Measurements from ENCODE around the gene ZNF280D. TPM values are rescaled to one million over a fixed set of nuclear protein-coding genes. Genes with fewer than 3 reads are reported as not detected.
"Not testable (repeated sequence)": the region's sequence is repeated elsewhere in the genome, so short reads cannot be mapped to it uniquely, and the experiment has no call there.

Gene ZNF280D
- total RNA-seq, 1 donor from 2014 or later, result 36.8 TPM

DNA sequence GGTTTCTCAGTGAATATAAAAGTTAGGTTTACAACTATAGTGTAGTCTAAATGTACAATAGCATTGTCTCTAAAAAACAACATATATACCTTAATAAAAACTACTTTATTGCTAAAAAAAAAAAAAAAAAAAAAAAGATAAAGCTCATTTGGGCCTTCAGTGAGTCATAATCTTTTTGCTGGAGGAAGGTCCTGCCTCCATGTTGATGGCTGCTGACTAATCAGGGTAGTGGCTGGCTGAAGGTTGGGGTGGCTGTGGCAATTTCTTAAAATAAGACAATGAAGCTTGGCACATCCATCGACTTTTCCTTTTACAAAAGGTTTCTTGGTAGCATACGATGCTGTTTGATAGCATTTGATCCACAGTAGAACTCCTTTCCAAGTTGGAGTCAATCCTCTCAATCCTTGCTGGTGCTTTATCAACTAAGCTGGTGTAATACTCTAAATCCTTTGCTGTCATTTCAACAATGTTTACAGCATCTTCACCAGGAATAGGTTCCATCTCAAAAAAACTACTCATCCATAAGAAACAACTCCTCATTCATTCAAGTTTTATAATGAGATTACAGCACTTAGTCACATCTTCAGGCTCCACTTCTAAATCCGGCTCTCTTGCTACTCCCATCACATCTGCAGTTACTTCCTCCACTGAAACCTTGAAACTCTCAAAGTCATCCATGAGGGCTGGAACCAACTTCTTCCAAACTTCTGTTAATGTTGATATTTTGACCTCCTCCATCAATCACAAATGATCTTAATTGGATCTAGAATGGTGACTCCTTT, 13.3 kb downstream of the ZNF280D start:
- intact Hi-C loops (cut with micrococcal nuclease), result no loop called here

GRCh38 chr15:56719021-56719612, 14.2 kb downstream of the ZNF280D start:
- intact Hi-C loops (cut with micrococcal nuclease), result no loop called here

DNA sequence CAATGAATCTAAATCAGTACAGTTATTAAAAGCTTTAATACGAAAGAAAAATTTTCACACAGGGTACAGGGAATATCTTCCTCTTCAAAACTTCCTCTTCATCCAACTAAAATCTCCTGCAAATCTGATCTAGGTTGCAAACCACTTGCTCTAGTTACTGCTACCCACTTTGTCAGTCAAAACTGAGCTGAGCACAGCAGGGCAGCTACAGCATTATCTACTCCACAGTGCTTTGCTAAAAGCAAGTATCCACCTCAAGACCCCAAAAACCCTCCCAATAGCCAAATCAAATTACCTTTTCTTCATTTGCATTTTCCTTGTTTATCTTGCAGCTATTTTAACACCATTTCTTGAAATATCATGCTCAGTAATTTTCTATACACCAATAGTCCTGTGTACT, 14.7 kb downstream of the ZNF280D start:
- intact Hi-C loops (cut with micrococcal nuclease), result no loop called here

DNA sequence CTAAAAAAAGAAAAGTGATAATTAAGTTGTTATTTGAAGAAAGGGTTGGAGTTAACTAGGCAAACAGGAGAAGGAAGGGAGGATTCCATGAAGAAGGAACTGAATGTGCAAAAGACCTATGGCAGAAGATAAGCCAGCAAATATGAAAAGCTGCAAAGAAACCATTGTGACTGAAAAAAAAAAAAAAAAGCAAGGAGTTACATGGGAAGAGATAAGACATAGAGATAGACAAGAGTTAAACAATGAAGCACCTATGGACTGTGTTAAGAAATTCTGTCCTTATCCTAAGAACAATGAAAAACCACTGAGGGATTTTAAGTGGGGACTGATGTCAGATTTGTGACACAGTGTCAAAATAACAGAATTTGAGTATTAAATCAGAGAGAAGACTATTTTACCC, 17.0 kb downstream of the ZNF280D start:
- intact Hi-C loops (cut with micrococcal nuclease), result no loop called here

DNA sequence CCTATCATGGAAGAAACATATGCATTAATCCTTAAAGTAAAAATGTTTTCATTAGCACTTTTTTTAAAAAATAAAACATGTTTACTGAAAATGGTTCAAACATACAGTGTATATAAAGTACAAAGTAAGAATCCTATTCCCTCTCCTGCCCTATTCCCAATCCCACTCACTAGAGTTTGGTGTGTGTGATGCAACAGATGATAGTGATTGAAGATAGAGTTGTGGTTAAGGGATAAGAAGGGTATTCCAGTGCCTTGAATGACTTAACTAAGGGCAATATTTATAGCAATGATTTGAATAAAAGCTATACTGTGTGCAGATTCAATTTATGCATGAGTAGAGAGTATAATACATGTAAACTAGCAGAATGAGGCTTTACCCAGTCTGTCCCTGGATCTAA, 18.1 kb downstream of the ZNF280D start:
- intact Hi-C loops (cut with micrococcal nuclease), result no loop called here

- intact Hi-C loops (cut with micrococcal nuclease), result not testable (repeated sequence)
Observed at GRCh38 chr15:56709502-56709901, 23.8 kb downstream of the ZNF280D start.

GRCh38 chr15:56699743-56700142, 33.6 kb downstream of the ZNF280D start:
- intact Hi-C loops (cut with micrococcal nuclease), result no loop called here

- intact Hi-C loops (cut with micrococcal nuclease), result no loop called here
Observed at GRCh38 chr15:56698270-56698669, 35.0 kb downstream of the ZNF280D start.

GRCh38 chr15:56693761-56694160, 39.5 kb downstream of the ZNF280D start:
- intact Hi-C loops (cut with micrococcal nuclease), result no loop called here

DNA sequence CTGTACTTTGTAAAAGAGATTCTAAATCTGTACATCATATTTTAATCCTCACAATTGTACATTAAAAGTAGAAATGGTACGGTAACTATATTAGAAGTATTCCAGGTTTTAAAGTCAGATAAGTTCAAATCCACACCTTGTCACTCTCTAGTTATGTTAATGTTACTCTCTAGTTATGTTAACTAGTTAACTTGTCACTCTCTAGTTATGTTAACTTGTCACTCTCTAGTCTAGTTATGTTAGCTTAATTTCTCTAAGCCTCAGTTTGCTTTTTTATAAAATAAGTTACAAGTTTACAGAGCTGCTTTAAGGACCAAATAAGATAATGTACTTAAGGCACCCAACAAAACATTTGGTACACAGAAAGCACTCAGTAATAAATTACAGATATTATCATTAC, 42.6 kb downstream of the ZNF280D start:
- intact Hi-C loops (cut with micrococcal nuclease), result no loop called here

DNA sequence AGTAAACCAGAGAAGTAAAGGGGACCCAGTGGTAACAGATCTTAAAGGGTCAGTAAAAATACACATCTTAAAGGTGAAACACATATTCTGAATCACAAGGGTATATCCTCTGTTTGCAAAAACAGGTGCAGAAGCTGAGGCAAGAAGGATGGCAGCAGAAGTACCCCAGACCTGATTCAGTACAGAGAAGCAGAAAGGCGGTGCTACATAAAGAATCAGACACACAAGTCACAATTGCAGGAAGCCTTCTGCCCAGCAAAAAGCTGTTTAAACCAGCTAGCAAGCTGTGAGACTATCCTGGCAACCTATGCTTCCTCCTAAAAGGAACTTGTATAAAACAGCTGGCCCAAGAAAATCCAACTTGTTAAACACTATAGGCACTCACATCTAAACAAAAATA, 49.4 kb downstream of the ZNF280D start:
- intact Hi-C loops (cut with micrococcal nuclease), result no loop called here

DNA sequence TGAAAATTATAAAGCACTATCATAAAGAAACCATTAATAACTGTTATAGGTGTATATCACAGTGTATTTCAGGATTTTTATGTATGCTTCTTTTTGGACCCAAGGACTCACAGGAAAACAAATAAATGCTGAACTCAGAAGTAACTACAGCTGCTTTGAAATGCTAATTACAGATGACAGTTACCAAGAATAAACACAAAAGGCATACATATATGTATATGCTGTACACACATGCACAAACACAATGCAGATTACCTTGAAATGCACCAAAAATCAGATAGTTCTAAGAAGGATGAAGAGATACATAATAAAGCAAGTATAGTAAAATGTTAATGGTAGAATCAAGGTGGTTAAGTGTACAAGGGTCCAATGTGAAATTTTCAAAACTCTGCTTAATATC, 52.2 kb downstream of the ZNF280D start:
- intact Hi-C loops (cut with micrococcal nuclease), result no loop called here

DNA sequence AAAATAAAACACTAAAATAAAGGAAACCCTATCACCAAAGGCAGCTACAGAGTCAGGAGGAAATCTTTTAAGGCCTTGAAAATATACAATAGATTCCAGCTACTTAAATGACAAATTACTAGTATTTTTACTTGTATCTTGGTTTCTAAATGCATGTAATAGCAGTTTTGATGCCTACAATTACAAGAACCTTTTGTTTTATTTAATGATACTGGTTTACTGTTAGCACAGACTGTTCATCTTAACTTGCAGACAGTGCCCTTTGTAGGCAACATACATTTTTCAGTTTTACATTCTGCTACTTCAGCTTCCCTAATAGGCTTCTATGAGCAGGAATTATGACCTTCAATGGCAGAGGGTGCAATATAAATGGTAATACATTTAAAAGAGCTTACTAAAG, 54.1 kb downstream of the ZNF280D start:
- intact Hi-C loops (cut with micrococcal nuclease), result no loop called here

- intact Hi-C loops (cut with micrococcal nuclease), result no loop called here
Observed at GRCh38 chr15:56678571-56678970, 54.7 kb downstream of the ZNF280D start.

- intact Hi-C loops (cut with micrococcal nuclease), result no loop called here
Observed at GRCh38 chr15:56677271-56677670, 56.0 kb downstream of the ZNF280D start.

DNA sequence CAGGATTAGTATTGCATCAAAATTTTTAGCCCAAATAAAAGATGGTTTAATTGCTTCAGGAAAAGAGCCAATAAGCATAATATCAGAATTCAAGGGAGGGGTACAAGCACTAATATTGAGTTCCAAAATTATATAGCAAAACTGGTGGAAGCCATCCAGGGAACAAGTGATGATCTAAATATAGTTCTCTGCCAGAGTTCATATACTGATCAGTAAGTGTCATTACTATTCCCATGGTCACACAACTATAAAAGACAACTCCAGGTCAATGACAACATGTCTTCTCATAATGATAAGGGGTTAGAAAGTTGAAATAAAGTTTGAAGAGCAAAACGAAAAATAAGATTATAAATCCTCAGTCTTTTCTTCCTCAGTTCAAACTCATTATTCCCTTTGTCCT, 57.4 kb downstream of the ZNF280D start:
- intact Hi-C loops (cut with micrococcal nuclease), result no loop called here

DNA sequence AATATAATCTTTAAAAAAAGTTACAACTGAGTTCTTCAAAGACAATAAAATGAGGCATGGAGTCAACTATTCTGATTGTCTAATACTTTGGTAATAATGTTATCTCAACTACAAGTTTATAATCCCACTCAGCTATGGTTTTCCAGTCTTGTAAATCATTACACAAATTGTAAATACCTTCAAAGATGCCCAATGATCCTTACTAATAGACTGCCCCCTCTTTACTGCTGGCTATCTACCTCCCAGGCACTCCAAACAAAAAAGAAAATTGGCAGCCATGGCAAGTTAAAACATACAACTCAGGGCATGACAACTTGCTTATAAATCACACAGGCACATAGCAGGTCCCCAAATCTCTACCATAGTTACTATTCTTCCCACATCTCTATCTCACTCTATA, 58.5 kb downstream of the ZNF280D start:
- intact Hi-C loops (cut with micrococcal nuclease), result no loop called here

GRCh38 chr15:56672721-56673120, 60.6 kb downstream of the ZNF280D start:
- intact Hi-C loops (cut with micrococcal nuclease), result no loop called here

DNA sequence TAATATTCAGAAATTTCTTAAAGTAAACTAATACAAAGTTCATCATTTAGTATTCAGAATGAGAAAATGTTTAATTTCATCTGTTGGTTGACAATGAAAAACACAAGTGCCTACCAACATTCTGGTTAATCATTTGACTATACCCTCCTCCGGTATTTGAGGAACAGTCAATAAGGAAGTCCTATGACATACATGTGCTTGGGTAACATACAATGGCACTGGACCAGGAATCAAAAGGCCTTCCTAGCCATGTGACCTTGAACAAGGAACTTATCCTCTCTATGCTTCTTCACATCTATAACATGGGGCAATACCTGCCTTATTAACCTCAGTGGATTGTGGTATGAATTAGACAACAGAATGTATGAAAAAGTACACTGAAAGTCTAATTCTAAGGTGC, 65.8 kb downstream of the ZNF280D start:
- intact Hi-C loops (cut with micrococcal nuclease), result no loop called here

GRCh38 chr15:56660943-56661342, 72.4 kb downstream of the ZNF280D start:
- intact Hi-C loops (cut with micrococcal nuclease), result no loop called here

DNA sequence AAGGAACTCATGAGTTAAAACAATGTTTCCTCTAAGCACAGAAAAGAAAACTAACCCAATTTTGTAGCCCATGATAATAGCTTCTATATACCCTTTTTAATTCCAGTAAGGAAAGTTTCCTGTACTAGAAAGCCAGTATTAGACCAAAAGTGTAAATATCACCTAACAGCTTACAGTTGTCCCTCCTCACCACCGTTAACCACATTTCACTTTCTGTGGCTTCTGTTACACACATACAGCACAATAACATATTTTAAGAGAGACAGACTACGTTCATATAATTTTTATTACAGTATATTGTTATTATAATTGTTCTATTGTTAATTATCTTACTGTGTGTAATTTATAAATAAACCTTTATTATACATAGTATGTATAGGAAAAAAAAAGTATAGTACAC, 74.1 kb downstream of the ZNF280D start:
- intact Hi-C loops (cut with micrococcal nuclease), result no loop called here

DNA sequence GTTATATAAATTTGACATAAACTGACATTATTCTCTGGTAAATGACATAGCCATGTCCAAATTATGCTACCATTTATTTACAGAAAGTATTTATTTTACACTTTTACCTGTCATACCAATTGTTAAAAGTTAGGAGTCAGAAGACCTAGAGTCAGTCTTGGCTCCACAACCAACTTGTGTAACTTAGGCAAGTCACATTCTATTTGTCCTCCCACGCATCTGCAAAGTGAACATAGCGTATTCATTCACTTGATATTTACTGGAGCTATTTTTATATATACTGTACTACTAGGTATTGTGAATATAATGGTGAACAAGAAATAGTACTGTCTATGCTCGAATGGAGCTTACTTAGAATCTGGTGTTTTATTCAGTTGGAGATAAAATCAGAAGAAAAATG, 78.7 kb downstream of the ZNF280D start:
- intact Hi-C loops (cut with micrococcal nuclease), result no loop called here

DNA sequence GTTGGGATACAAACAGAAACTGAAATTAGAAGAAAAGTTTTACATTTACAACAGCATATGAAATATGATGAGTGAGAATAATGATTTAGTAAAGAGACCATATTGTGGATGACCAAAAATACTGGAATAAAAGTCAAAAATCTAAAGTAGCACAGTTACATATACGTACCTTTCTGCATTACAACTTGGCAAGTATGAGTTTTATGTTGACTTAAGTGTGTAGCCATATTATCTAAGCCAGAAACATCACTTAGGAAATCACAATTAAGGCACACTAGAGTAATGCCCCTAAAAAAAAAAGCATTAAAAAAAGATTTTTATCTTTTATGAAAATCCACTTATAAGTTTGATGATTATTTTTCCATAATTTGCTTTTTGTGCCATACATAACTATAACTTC, 79.1 kb downstream of the ZNF280D start:
- intact Hi-C loops (cut with micrococcal nuclease), result no loop called here
